Gastroesophageal sphincter (tissue), 3 donors: ENCODE measurements around the gene CASP2.

Experiments
- EP300 ChIP-seq: sonication (generic); formaldehyde crosslinking; IDR thresholded peaks from one replicate; pipeline ENCODE4 v1.6.1; 2017; ENCODE audit warnings: antibody characterized with exemption, mild to moderate bottlenecking
- POLR2A ChIP-seq, 2 donors: fragments of 450-650 bp; IDR thresholded peaks; one replicate each; pipeline ENCODE4 v1.6.1; 2017; ENCODE audit warnings: antibody characterized with exemption in 2 of 2, mild to moderate bottlenecking in 2 of 2, moderate library complexity in 1 of 2
- POLR2AphosphoS5 ChIP-seq: sonication (generic); formaldehyde crosslinking; IDR thresholded peaks from one replicate; pipeline ENCODE4 v1.6.1; 2017; ENCODE audit warnings: antibody characterized with exemption
- TF ChIP-seq, protein P1 (sequence below), 4 experiments: fragments of 200-600 bp in 2 of 4; fragments of 450-650 bp in 2 of 4; sonication (generic) in 1 of 4; IDR thresholded peaks; one replicate each; pipeline ENCODE4 v1.5.1; 2017 to 2019; ENCODE audit warnings: antibody characterized with exemption in 4 of 4, mild to moderate bottlenecking in 2 of 4, moderate library complexity in 2 of 4

GRCh38 chr7:143347950-143348349 lies 59.8 kb downstream of the CASP2 start:
- TF ChIP-seq, protein P1, sequence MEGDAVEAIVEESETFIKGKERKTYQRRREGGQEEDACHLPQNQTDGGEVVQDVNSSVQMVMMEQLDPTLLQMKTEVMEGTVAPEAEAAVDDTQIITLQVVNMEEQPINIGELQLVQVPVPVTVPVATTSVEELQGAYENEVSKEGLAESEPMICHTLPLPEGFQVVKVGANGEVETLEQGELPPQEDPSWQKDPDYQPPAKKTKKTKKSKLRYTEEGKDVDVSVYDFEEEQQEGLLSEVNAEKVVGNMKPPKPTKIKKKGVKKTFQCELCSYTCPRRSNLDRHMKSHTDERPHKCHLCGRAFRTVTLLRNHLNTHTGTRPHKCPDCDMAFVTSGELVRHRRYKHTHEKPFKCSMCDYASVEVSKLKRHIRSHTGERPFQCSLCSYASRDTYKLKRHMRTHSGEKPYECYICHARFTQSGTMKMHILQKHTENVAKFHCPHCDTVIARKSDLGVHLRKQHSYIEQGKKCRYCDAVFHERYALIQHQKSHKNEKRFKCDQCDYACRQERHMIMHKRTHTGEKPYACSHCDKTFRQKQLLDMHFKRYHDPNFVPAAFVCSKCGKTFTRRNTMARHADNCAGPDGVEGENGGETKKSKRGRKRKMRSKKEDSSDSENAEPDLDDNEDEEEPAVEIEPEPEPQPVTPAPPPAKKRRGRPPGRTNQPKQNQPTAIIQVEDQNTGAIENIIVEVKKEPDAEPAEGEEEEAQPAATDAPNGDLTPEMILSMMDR (IDR thresholded peaks at IDR 0.05): no peak
- TF ChIP-seq POLR2A (IDR thresholded peaks at IDR 0.05): no peak
- no peak for TF ChIP-seq POLR2AphosphoS5
- TF ChIP-seq EP300: no peak
